Astrocyte of the cerebellum (primary cell): ENCODE data around the gene TYW3.
"Not testable (repeated sequence)": the region's sequence is repeated elsewhere in the genome, so short reads cannot be mapped to it uniquely, and the experiment has no call there.

Experiments used
- DNase-seq: peaks from one replicate; pipeline ENCODE4 v3.0.0-alpha.2; 2011; ENCODE audit warnings: low read depth
- H3K4me3 ChIP-seq: 2 replicates; pipeline ENCODE4 v1.5.1; 2011; ENCODE audit warnings: mild to moderate bottlenecking, low read depth, low read length, moderate library complexity
- CTCF ChIP-seq: IDR thresholded peaks from 2 replicates; pipeline ENCODE4 v1.5.1; 2012; ENCODE audit warnings: low read length, low read depth, moderate library complexity, mild to moderate bottlenecking; ENCODE audit errors: missing control alignments
- in situ Hi-C: cut with HindIII; loops from 2 replicates; pipeline ENCODE4 v1.10.0; 2017; ENCODE audit warnings: low sequenced_read_pairs

Gene TYW3

GRCh38 chr1:74729741-74730478 is 3.0 kb upstream of the TYW3 start:
- no peak overlapping the region for H3K4me3 ChIP-seq
- in situ Hi-C loops, result no loop called here
- DNase-seq, result peak; percentile 26
- TF ChIP-seq CTCF, result no peak

- H3K4me3 ChIP-seq, result peak overlapping the region; percentile 78
- no peak for TF ChIP-seq CTCF
- DNase-seq, result no peak
- in situ Hi-C loops, result no loop called here
Observed at GRCh38 chr1:74731399-74732052, 1.4 kb upstream of the TYW3 start.

- DNase-seq, in situ Hi-C loops: not testable (repeated sequence)
Observed at GRCh38 chr1:74732071-74732946, 643 bp upstream of the TYW3 start.

GRCh38 chr1:74733604-74734484 is 892 bp downstream of the TYW3 start:
- DNase-seq, result peak; percentile 57
- H3K4me3 ChIP-seq, result peak overlapping the region; percentile 78
- peak; percentile 77 for TF ChIP-seq CTCF
- in situ Hi-C loops, result no loop called here

More at GRCh38 chr1:74732071-74732946, 643 bp upstream of the TYW3 start:
- peak overlapping the region; percentile 78 for H3K4me3 ChIP-seq

GRCh38 chr1:74737333-74737732 is 4.4 kb downstream of the TYW3 start:
- in situ Hi-C loops, result no loop called here
- no peak for DNase-seq
- H3K4me3 ChIP-seq, result no peak overlapping the region
- TF ChIP-seq CTCF, result no peak

GRCh38 chr1:74740307-74740980 is 7.5 kb downstream of the TYW3 start:
- in situ Hi-C loops, DNase-seq, H3K4me3 ChIP-seq: not testable (repeated sequence)

GRCh38 chr1:74745247-74745646 is 12.3 kb downstream of the TYW3 start:
- H3K4me3 ChIP-seq, DNase-seq, in situ Hi-C loops: not testable (repeated sequence)
